WTC11 (cell line): ENCODE results near the gene MRPS23. TPM values are rescaled to one million over a fixed set of nuclear protein-coding genes. Genes with fewer than 3 reads are reported as not detected.

Source experiments
- ATAC-seq: fragments of 200-7000 bp; cut with Tn5 transposase; 2 replicates; pipeline ENCODE4 v1.10.0; 2021; ENCODE audit warnings: mild to moderate bottlenecking, moderate library complexity
- CTCF ChIA-PET: fragments of 300-600 bp; sonication (Branson Sonifier 250); formaldehyde crosslinking; loops from one replicate; lab custom pipeline; 2021; ENCODE audit warnings: antibody characterized with exemption; lab: Charles Lee
- POLR2A ChIA-PET: fragments of 350-600 bp; sonication (Branson Sonifier 250); formaldehyde crosslinking; loops from one replicate; lab custom pipeline; 2021; ENCODE audit warnings: antibody characterized with exemption; lab: Charles Lee
- DNase-seq: peaks from one replicate; pipeline ENCODE4 v3.0.0; 2021; ENCODE audit warnings: low spot score
- H3K27ac Mint-ChIP-seq: 2 replicates; pipeline ENCODE4 v1.8.0; 2021; ENCODE audit warnings: mixed read lengths
- H3K27me3 Mint-ChIP-seq: 2 replicates; pipeline ENCODE4 v1.8.0; 2021; ENCODE audit warnings: low read depth, mild to moderate bottlenecking, moderate library complexity, mixed read lengths
- H3K36me3 Mint-ChIP-seq: 2 replicates; pipeline ENCODE4 v1.8.0; 2021; ENCODE audit warnings: mixed read lengths
- H3K4me1 Mint-ChIP-seq: 2 replicates; pipeline ENCODE4 v1.8.0; 2022; ENCODE audit warnings: mixed read lengths
- H3K4me3 Mint-ChIP-seq: 2 replicates; pipeline ENCODE4 v1.8.0; 2021; ENCODE audit warnings: mild to moderate bottlenecking, moderate library complexity, mixed read lengths
- H3K9me3 Mint-ChIP-seq: 2 replicates; pipeline ENCODE4 v1.8.0; 2021; ENCODE audit warnings: mixed read lengths
- ATF1 ChIP-seq: sonication (generic); formaldehyde crosslinking; IDR thresholded peaks from 2 replicates; pipeline ENCODE4 v1.8.1; 2023; ENCODE audit warnings: mild to moderate bottlenecking, moderate library complexity, missing genetic modification reagents
- ATF6 ChIP-seq: sonication (generic); formaldehyde crosslinking; IDR thresholded peaks from 2 replicates; pipeline ENCODE4 v1.8.1; 2023; ENCODE audit warnings: mild to moderate bottlenecking, missing genetic modification reagents
- CREM ChIP-seq: sonication (generic); formaldehyde crosslinking; IDR thresholded peaks from 2 replicates; pipeline ENCODE4 v1.8.1; 2022; ENCODE audit warnings: mild to moderate bottlenecking, missing genetic modification reagents, moderate library complexity
- E2F5 ChIP-seq: sonication (generic); formaldehyde crosslinking; IDR thresholded peaks from 2 replicates; pipeline ENCODE4 v1.8.1; 2022; ENCODE audit warnings: mild to moderate bottlenecking, moderate library complexity, missing genetic modification reagents
- FOXJ3 ChIP-seq: sonication (generic); formaldehyde crosslinking; IDR thresholded peaks from 2 replicates; pipeline ENCODE4 v1.9.0; 2021; ENCODE audit warnings: missing genetic modification reagents, mild to moderate bottlenecking, borderline replicate concordance
- NR1H2 ChIP-seq: sonication (generic); formaldehyde crosslinking; IDR thresholded peaks from 2 replicates; pipeline ENCODE4 v1.9.0; 2021; ENCODE audit warnings: mild to moderate bottlenecking, moderate library complexity, missing genetic modification reagents
- STAT6 ChIP-seq: sonication (generic); formaldehyde crosslinking; conservative IDR thresholded peaks from 2 replicates; pipeline ENCODE4 v1.8.1; 2023; ENCODE audit warnings: mild to moderate bottlenecking, low read depth, missing genetic modification reagents, moderate library complexity
- ZBTB43 ChIP-seq: sonication (generic); formaldehyde crosslinking; IDR thresholded peaks from 2 replicates; pipeline ENCODE4 v1.8.1; 2023; ENCODE audit warnings: mild to moderate bottlenecking, missing genetic modification reagents
- ZNF121 ChIP-seq: sonication (generic); formaldehyde crosslinking; IDR thresholded peaks from 2 replicates; pipeline ENCODE4 v1.8.0; 2023; ENCODE audit warnings: missing genetic modification reagents
- ZNF219 ChIP-seq: sonication (generic); formaldehyde crosslinking; IDR thresholded peaks from 2 replicates; pipeline ENCODE4 v1.8.0; 2023; ENCODE audit warnings: missing genetic modification reagents, mild to moderate bottlenecking, borderline replicate concordance
- ZNF423 ChIP-seq: fragments of 250-450 bp; sonication (Bioruptor Pico); IDR thresholded peaks from 2 replicates; pipeline ENCODE4 v2.1.2; 2022; ENCODE audit warnings: mild to moderate bottlenecking, moderate library complexity
- ZNF532 ChIP-seq: fragments of 250-450 bp; sonication (Bioruptor Pico); IDR thresholded peaks from 2 replicates; pipeline ENCODE4 v1.9.0; 2021; ENCODE audit warnings: mild to moderate bottlenecking, borderline replicate concordance
- ZNF671 ChIP-seq: fragments of 250-450 bp; sonication (Bioruptor Pico); IDR thresholded peaks from 2 replicates; pipeline ENCODE4 v1.8.0; 2021; ENCODE audit warnings: mild to moderate bottlenecking
- total RNA-seq: library from RNA; stranded (reverse); gene quantifications from 3 replicates; pipeline ENCODE4 v1.2.3, GENCODE V29; 2021
- TF ChIP-seq, protein P1 (sequence below): fragments of 200-600 bp; IDR thresholded peaks from 2 replicates; pipeline ENCODE4 v1.8.0; 2022; ENCODE audit warnings: antibody characterized with exemption
- TF ChIP-seq, protein P2 (sequence below): sonication (generic); formaldehyde crosslinking; IDR thresholded peaks from 2 replicates; pipeline ENCODE4 v1.8.1; 2023; ENCODE audit warnings: mild to moderate bottlenecking, moderate library complexity, missing genetic modification reagents
- TF ChIP-seq, protein P3 (sequence below): sonication (generic); formaldehyde crosslinking; conservative IDR thresholded peaks from 2 replicates; pipeline ENCODE4 v1.8.1; 2022; ENCODE audit warnings: mild to moderate bottlenecking, missing genetic modification reagents

Gene MRPS23
- total RNA-seq, 1 experiment from 2014 or later: 65.3 TPM

- H3K4me1 Mint-ChIP-seq: peaks cover 47% of the 10 kb centered on the region
- H3K4me3 Mint-ChIP-seq: no peak overlapping the region
- peaks cover 5% of the 10 kb centered on the region for H3K27me3 Mint-ChIP-seq
- no peaks in the 10 kb centered on the region; the same call in 1 of the 2 replicates for H3K36me3 Mint-ChIP-seq
- ATAC-seq (peak; percentile 89), DNase-seq (peak; percentile 76)
- 0 out of 2 replicates have a peak overlapping the region, but pooled peaks have one; percentile 53 for H3K27ac Mint-ChIP-seq
- H3K9me3 Mint-ChIP-seq: no peaks in the 10 kb centered on the region
- CTCF ChIA-PET: interaction anchor here (0.7 to 4.4 kb wide), 18 partner anchors 9 to 227 kb away, joined by 3 to 18 read pairs (median 7); partner anchors contain the start of genes CUEDC1, MRPS23 and SRSF1
- POLR2A ChIA-PET: interaction anchor here (1.0 kb wide), 1 partner anchor 24 kb away, joined by 3 read pairs; no protein-coding TSS in a partner anchor
- TF ChIP-seq, protein P1, sequence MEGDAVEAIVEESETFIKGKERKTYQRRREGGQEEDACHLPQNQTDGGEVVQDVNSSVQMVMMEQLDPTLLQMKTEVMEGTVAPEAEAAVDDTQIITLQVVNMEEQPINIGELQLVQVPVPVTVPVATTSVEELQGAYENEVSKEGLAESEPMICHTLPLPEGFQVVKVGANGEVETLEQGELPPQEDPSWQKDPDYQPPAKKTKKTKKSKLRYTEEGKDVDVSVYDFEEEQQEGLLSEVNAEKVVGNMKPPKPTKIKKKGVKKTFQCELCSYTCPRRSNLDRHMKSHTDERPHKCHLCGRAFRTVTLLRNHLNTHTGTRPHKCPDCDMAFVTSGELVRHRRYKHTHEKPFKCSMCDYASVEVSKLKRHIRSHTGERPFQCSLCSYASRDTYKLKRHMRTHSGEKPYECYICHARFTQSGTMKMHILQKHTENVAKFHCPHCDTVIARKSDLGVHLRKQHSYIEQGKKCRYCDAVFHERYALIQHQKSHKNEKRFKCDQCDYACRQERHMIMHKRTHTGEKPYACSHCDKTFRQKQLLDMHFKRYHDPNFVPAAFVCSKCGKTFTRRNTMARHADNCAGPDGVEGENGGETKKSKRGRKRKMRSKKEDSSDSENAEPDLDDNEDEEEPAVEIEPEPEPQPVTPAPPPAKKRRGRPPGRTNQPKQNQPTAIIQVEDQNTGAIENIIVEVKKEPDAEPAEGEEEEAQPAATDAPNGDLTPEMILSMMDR: peak; percentile 23
- no peak for TF ChIP-seq ATF1 (CRISPR knock-in tag)
- TF ChIP-seq E2F5: 0 out of 2 replicates have a peak, but pooled peaks have one; percentile 44
- peak; percentile 51; the same call in 1 of the 2 replicates for TF ChIP-seq ZNF121 (CRISPR knock-in tag)
- TF ChIP-seq CREM (CRISPR knock-in tag): no peak
- peak; percentile 80; the same call in 1 of the 2 replicates for TF ChIP-seq ZNF423 (CRISPR knock-in tag)
- TF ChIP-seq, protein P2, sequence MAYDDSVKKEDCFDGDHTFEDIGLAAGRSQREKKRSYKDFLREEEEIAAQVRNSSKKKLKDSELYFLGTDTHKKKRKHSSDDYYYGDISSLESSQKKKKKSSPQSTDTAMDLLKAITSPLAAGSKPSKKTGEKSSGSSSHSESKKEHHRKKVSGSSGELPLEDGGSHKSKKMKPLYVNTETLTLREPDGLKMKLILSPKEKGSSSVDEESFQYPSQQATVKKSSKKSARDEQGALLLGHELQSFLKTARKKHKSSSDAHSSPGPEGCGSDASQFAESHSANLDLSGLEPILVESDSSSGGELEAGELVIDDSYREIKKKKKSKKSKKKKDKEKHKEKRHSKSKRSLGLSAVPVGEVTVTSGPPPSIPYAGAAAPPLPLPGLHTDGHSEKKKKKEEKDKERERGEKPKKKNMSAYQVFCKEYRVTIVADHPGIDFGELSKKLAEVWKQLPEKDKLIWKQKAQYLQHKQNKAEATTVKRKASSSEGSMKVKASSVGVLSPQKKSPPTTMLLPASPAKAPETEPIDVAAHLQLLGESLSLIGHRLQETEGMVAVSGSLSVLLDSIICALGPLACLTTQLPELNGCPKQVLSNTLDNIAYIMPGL (CRISPR knock-in tag): peak; percentile 13; the same call in 1 of the 2 replicates
Observed at GRCh38 chr17:57868007-57868909, 18.4 kb upstream of the MRPS23 start.

- H3K36me3 Mint-ChIP-seq: no peaks in the 10 kb centered on the region; the same call in 1 of the 2 replicates
- H3K27ac Mint-ChIP-seq: no peak overlapping the region
- DNase-seq: no peak
- H3K9me3 Mint-ChIP-seq: no peaks in the 10 kb centered on the region
- H3K27me3 Mint-ChIP-seq: peaks cover 17% of the 10 kb centered on the region
- CTCF ChIA-PET: interaction anchor here (0.7 to 4.4 kb wide), 11 partner anchors 8 to 140 kb away, joined by 3 to 18 read pairs (median 6); partner anchors contain the start of gene SRSF1
- POLR2A ChIA-PET: no interaction called here
- ATAC-seq: no peak
- H3K4me3 Mint-ChIP-seq: no peak overlapping the region
- peaks cover 51% of the 10 kb centered on the region for H3K4me1 Mint-ChIP-seq
- TF ChIP-seq NR1H2 (CRISPR knock-in tag): no peak
- TF ChIP-seq, protein P3, sequence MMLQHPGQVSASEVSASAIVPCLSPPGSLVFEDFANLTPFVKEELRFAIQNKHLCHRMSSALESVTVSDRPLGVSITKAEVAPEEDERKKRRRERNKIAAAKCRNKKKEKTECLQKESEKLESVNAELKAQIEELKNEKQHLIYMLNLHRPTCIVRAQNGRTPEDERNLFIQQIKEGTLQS (CRISPR knock-in tag): no peak
- TF ChIP-seq ATF6 (CRISPR knock-in tag): no peak
- no peak for TF ChIP-seq ZBTB43
- no peak for TF ChIP-seq STAT6 (CRISPR knock-in tag)
- TF ChIP-seq ZNF532 (CRISPR knock-in tag): no peak
- TF ChIP-seq ZNF219: no peak
- TF ChIP-seq ZNF671: no peak
- no peak for TF ChIP-seq FOXJ3 (CRISPR knock-in tag)
- TF ChIP-seq CREM (CRISPR knock-in tag): no peak
Observed at GRCh38 chr17:57867126-57867525, 17.3 kb upstream of the MRPS23 start.
